Ovary (tissue), 9 donors: Measurements from ENCODE around the gene CDC34. TPM values are rescaled to one million over a fixed set of nuclear protein-coding genes. Genes with fewer than 3 reads are reported as not detected.

ENCODE experiments used
- DNase-seq, 5 donors: peaks; one replicate each; pipeline ENCODE4 v3.0.0-alpha.2; 2019 to 2020
- H3K27ac ChIP-seq, 2 donors: fragments of 200-600 bp; one replicate each; pipeline versions ENCODE4 v1.5.1 to v1.8.0; 2019 to 2022
- H3K27me3 ChIP-seq: fragments of 200-600 bp; one replicate; pipeline ENCODE4 v1.8.0; 2022
- H3K36me3 ChIP-seq: fragments of 200-600 bp; sonication (generic); one replicate; pipeline ENCODE4 v1.5.1; 2019
- H3K4me1 ChIP-seq: one replicate; pipeline ENCODE4 v1.8.1; 2013; ENCODE audit warnings: mild to moderate bottlenecking, moderate library complexity; ENCODE audit not compliant: insufficient read depth
- H3K4me3 ChIP-seq: fragments of 200-600 bp; sonication (generic); one replicate; pipeline ENCODE4 v1.5.1; 2017
- H3K9me3 ChIP-seq, 2 donors: fragments of 200-600 bp in 1 of 2; sonication (generic) in 1 of 2; one replicate each; pipeline versions ENCODE4 v1.5.1 to v1.8.1; 2013 to 2019; ENCODE audit warnings: mild to moderate bottlenecking in 1 of 2, moderate library complexity in 1 of 2
- EP300 ChIP-seq: sonication (generic); formaldehyde crosslinking; IDR thresholded peaks from one replicate; pipeline ENCODE4 v1.6.1; 2017; ENCODE audit warnings: antibody characterized with exemption
- POLR2A ChIP-seq: fragments of 450-650 bp; IDR thresholded peaks from one replicate; pipeline ENCODE4 v1.6.1; 2017; ENCODE audit warnings: antibody characterized with exemption, mild to moderate bottlenecking, moderate library complexity
- WGBS, 3 donors: extraction: QIAGEN DNeasy Blood & Tissue Kit in 1 of 3; methylation state at CpG; one replicate each; pipeline versions ENCODE4 v1.1.5 to v1.1.7; 2013 to 2017; 5-methylcytosine and 5-hydroxymethylcytosine counted together
- intact Hi-C, 4 donors: fragments of 100-400 bp; cut with DNase I; formaldehyde crosslinking; loops; one replicate each; pipeline versions ENCODE4 v1.11.0 to v1.15.1; 2022 to 2023
- polyA plus RNA-seq, 2 donors: library from polyadenylated mRNA; stranded (reverse); fragments of 200-250 nt in 1 of 2; fragments of 350-450 nt in 1 of 2; fragmentation: Illumina TruSeq in 1 of 2; extraction: RNeasy Lipid Tissue Mini Kit (QIAGEN cat#74804) in 1 of 2; gene quantifications; one replicate each; pipeline ENCODE4 v1.2.3, GENCODE V29; 2013 to 2014
- total RNA-seq, 7 donors: library from RNA; depleted of rRNA in 2 of 7; stranded (reverse); fragments of >200 nt in 2 of 7; fragmentation: NEBNext Ultra II Directional in 3 of 7; extraction: Animal tissue kit (Norgen Biotek cat#: 25700) in 3 of 7; gene quantifications; one replicate each; pipeline versions ENCODE4 v1.1.0 to v1.2.4, GENCODE V29; 2016 to 2023
- TF ChIP-seq, protein P1 (sequence below), 3 donors: fragments of 450-650 bp in 2 of 3; fragments of 200-600 bp in 1 of 3; IDR thresholded peaks; one replicate each; pipeline versions ENCODE4 v1.5.1 to v1.8.0; 2016 to 2022; ENCODE audit warnings: antibody characterized with exemption in 3 of 3, mild to moderate bottlenecking in 1 of 3
- donor health status: DM: no; HTN: no; CAD: no; lungs with moderate emphysema.
- donor health status: DM: no; HTN: no; CAD: no.
- donor health status: Bipolar disorder and iron deficiency.
- donor health status: DM: yes; HTN: yes; CAD: no.
- donor health status: DM: no; HTN: no; CAD: no.
- donor health status: DM: yes; HTN: yes; CAD: no.

The CDC34 gene
- total and polyA plus RNA-seq, 9 donors: 13.2 to 78.9 (median 56.1) TPM

DNA sequence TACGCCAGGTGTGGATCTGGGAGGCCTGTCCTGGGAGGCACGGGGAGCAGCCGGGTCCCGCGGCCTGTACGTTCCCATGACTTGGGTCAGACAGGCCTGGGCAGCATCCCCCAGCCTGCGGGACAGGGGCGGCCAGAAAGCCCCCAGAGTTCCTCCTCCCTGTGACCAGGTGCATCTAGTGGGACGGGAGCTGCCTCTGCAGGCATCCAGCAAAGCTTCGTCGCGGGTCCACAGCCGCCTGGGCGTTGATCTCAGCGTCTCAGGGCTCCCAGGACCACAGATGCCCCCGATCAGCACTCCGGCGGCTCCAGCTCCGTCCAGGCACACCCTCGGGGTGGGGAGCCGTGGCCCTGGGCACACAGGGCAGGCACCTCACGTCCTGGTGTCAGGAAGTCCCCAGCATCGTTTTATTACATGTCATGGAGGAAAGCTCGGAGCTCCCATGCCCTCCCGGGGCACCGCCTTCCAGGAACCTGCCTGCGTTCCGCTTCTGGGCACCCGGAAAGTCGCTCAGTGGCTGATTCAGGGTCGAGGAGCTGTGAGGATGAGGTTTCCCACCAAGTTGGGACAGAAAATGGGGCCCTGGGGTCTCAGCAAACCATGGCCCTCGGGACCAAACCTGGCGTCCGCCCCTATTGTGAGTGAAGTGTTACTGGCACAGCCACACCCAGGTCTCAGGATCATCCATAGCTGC, 10.8 kb downstream of the CDC34 start:
- Histone ChIP-seq H3K27me3 (no peaks in the 10 kb centered on the region), H3K4me3 (no peak overlapping the region), H3K27ac (no peak overlapping the region), H3K36me3 (no peaks in the 10 kb centered on the region), H3K9me3 (no peaks in the 10 kb centered on the region), H3K4me1 (peaks cover 2% of the 10 kb centered on the region)
- TF ChIP-seq, protein P1, sequence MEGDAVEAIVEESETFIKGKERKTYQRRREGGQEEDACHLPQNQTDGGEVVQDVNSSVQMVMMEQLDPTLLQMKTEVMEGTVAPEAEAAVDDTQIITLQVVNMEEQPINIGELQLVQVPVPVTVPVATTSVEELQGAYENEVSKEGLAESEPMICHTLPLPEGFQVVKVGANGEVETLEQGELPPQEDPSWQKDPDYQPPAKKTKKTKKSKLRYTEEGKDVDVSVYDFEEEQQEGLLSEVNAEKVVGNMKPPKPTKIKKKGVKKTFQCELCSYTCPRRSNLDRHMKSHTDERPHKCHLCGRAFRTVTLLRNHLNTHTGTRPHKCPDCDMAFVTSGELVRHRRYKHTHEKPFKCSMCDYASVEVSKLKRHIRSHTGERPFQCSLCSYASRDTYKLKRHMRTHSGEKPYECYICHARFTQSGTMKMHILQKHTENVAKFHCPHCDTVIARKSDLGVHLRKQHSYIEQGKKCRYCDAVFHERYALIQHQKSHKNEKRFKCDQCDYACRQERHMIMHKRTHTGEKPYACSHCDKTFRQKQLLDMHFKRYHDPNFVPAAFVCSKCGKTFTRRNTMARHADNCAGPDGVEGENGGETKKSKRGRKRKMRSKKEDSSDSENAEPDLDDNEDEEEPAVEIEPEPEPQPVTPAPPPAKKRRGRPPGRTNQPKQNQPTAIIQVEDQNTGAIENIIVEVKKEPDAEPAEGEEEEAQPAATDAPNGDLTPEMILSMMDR (IDR thresholded peaks at IDR 0.05): no peak
- TF ChIP-seq EP300: no peak
- TF ChIP-seq POLR2A: no peak
- intact Hi-C loops: no loop called here
- 83 to 87% (median 87%) methylated on average over 33 to 34 of the region's 34 CpGs for WGBS, 3 donors
- no peak for DNase-seq

DNA sequence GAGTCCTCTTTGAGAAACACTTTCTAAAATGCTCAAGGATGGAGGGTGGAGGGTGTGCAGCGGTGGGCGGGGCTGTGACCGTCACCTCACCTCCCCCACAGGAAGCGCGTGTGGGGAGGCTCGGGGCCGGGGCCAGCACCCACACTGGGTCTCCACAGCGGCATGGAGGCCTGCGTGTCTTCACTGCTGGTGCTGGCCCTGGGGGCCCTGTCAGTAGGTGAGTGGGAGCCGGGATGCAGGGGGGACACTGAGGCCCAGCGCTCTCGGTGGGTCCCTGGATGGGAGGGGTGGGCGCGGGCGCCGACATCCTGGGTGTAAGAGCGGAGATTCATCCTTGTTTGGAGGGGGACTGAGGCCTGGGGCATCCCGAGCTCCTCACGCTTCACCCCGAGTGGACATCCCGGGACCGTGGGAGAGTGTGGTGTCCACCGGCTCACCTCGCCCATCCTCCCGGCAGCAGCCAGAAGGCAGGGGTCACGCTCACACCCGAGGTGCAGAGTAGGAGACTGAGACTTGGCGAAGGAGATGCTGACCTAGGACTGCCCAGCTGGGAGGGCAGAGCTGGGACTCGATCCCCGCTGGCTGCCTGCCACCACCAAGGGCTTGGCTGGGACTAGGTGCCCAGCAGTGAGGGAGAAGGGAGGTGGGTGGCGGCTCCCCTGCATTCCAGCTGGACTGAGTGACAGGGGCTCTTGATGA, 12.5 kb downstream of the CDC34 start, which contains the start of gene GZMM:
Gene GZMM, plus strand, starts transcription at position 144 of the 699 bp plus-strand sequence. Its CDS starts 19 bp downstream, at position 163.
- Histone ChIP-seq H3K4me1 (peaks cover 2% of the 10 kb centered on the region), H3K4me3 (no peak within 1 kb of the TSS), H3K27ac (no peak within 1 kb of the TSS), H3K27me3 (no peaks in the 10 kb centered on the region), H3K36me3 (no peaks in the 10 kb centered on the region), H3K9me3 (no peaks in the 10 kb centered on the region)
- intact Hi-C loops: no loop called here
- DNase-seq: no peak
- 34 to 37% (median 36%) methylated on average over 27 to 31 of the region's 31 CpGs for whole genome bisulfite sequencing, 3 donors
- TF ChIP-seq POLR2A (no peak), EP300 (no peak)
- TF ChIP-seq, protein P1 (IDR thresholded peaks at IDR 0.05): no peak

DNA sequence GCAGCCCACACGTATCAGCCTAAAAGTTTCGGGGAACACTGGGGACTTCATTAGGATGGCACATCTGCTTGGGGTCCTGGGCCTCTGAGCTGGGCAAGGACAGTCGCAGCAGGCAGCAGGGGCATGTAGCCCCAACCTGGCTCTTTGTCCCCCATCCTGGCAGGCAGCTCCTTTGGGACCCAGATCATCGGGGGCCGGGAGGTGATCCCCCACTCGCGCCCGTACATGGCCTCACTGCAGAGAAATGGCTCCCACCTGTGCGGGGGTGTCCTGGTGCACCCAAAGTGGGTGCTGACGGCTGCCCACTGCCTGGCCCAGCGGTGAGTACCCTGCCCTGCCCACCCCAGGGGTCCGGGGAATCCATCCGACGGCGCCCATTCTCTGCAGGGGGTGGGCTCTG, 15.6 kb downstream of the CDC34 start:
- H3K4me3 ChIP-seq: no peak overlapping the region

More for the DNA sequence above, 15.6 kb downstream of the CDC34 start:
- WGBS, 3 donors: 82 to 87% (median 86%) methylated on average over 15 of the region's 15 CpGs
- Histone ChIP-seq H3K27me3 (no peaks in the 10 kb centered on the region), H3K27ac (no peak overlapping the region), H3K9me3 (no peaks in the 10 kb centered on the region), H3K4me1 (peaks cover 2% of the 10 kb centered on the region), H3K36me3 (no peaks in the 10 kb centered on the region)
- intact Hi-C loops: loop anchor here in 1 of 4 donors (5.0 kb wide), 1 partner anchor 410 kb away; no protein-coding TSS in a partner anchor
- TF ChIP-seq, protein P1 (IDR thresholded peaks at IDR 0.05): no peak
- no peak for TF ChIP-seq POLR2A
- TF ChIP-seq EP300: no peak
- DNase-seq: no peak
